Suprapubic skin (tissue), 4 donors: ENCODE results near the gene RAPGEF4. TPM values are rescaled to one million over a fixed set of nuclear protein-coding genes. Genes with fewer than 3 reads are reported as not detected.
"Not testable (repeated sequence)": the region's sequence is repeated elsewhere in the genome, so short reads cannot be mapped to it uniquely, and the experiment has no call there.

Experiments used
- DNase-seq, 2 donors: peaks; one replicate each; pipeline ENCODE4 v3.0.0-alpha.2; 2019; ENCODE audit warnings: low spot score in 2 of 2
- H3K27ac ChIP-seq: fragments of 200-600 bp; sonication (generic); one replicate; pipeline ENCODE4 v1.5.1; 2019
- H3K27me3 ChIP-seq: fragments of 200-600 bp; sonication (generic); one replicate; pipeline ENCODE4 v1.5.1; 2019
- H3K36me3 ChIP-seq: fragments of 200-600 bp; sonication (generic); one replicate; pipeline ENCODE4 v1.5.1; 2019
- H3K4me1 ChIP-seq: fragments of 200-600 bp; sonication (generic); one replicate; pipeline ENCODE4 v1.5.1; 2019
- H3K4me3 ChIP-seq: fragments of 200-600 bp; sonication (generic); one replicate; pipeline ENCODE4 v1.5.1; 2019; ENCODE audit warnings: mild to moderate bottlenecking
- H3K9me3 ChIP-seq: fragments of 200-600 bp; sonication (generic); one replicate; pipeline ENCODE4 v1.5.1; 2019
- CTCF ChIP-seq, 2 donors: fragments of 200-600 bp in 1 of 2; fragments of 450-650 bp in 1 of 2; sonication (generic) in 1 of 2; IDR thresholded peaks; one replicate each; pipeline ENCODE4 v1.5.1; 2016 to 2019; ENCODE audit warnings: antibody characterized with exemption in 2 of 2, mild to moderate bottlenecking in 1 of 2, moderate library complexity in 1 of 2
- EP300 ChIP-seq: sonication (generic); formaldehyde crosslinking; IDR thresholded peaks from one replicate; pipeline ENCODE4 v1.6.1; 2017; ENCODE audit warnings: antibody characterized with exemption
- POLR2A ChIP-seq, 2 donors: fragments of 450-650 bp; IDR thresholded peaks; one replicate each; pipeline ENCODE4 v1.6.1; 2017; ENCODE audit warnings: antibody characterized with exemption in 2 of 2, mild to moderate bottlenecking in 2 of 2, moderate library complexity in 2 of 2
- POLR2AphosphoS5 ChIP-seq, 3 donors: sonication (generic); formaldehyde crosslinking; IDR thresholded peaks; one replicate each; pipeline ENCODE4 v1.6.1; 2017; ENCODE audit warnings: antibody characterized with exemption in 3 of 3
- WGBS: methylation state at CpG from one replicate; pipeline ENCODE4 v1.1.5; 2018; 5-methylcytosine and 5-hydroxymethylcytosine counted together
- total RNA-seq, 4 donors: library from RNA; depleted of rRNA; stranded (reverse); fragments of >200 nt; gene quantifications; one replicate each; pipeline ENCODE4 v1.1.0, GENCODE V29; 2016

Gene RAPGEF4
- total RNA-seq, 4 donors from 2014 or later, result 19.9 to 49.5 (median 27.5) TPM

GRCh38 chr2:172783165-172783898, 47.7 kb downstream of the RAPGEF4 start:
- 40% methylated on average over 9 of the region's 9 CpGs for WGBS
- Histone ChIP-seq H3K36me3 (no peaks in the 10 kb centered on the region), H3K9me3 (no peaks in the 10 kb centered on the region), H3K4me3 (no peak overlapping the region), H3K27ac (no peak overlapping the region), H3K4me1 (peaks cover 10% of the 10 kb centered on the region), H3K27me3 (no peaks in the 10 kb centered on the region)
- TF ChIP-seq EP300, result no peak
- no peak for TF ChIP-seq POLR2A (IDR thresholded peaks at IDR 0.05)
- TF ChIP-seq POLR2AphosphoS5 (IDR thresholded peaks at IDR 0.05), result no peak
- no peak for DNase-seq

GRCh38 chr2:172788871-172789270, 53.2 kb downstream of the RAPGEF4 start:
- no peak for DNase-seq
- no peaks in the 10 kb centered on the region for H3K27me3 ChIP-seq
- H3K36me3 ChIP-seq, result no peaks in the 10 kb centered on the region
- peaks cover 7% of the 10 kb centered on the region for H3K4me1 ChIP-seq
- no peaks in the 10 kb centered on the region for H3K9me3 ChIP-seq
- no peak for TF ChIP-seq POLR2A (IDR thresholded peaks at IDR 0.05)
- no peak for TF ChIP-seq POLR2AphosphoS5 (IDR thresholded peaks at IDR 0.05)
- no peak for TF ChIP-seq EP300
- no peak for TF ChIP-seq CTCF (IDR thresholded peaks at IDR 0.05)
- no peak overlapping the region for H3K4me3 ChIP-seq
- H3K27ac ChIP-seq, result no peak overlapping the region

- no peak for DNase-seq
- WGBS, result 43% methylated on average over 4 of the region's 4 CpGs
- no peaks in the 10 kb centered on the region for H3K36me3 ChIP-seq
- H3K9me3 ChIP-seq, result no peaks in the 10 kb centered on the region
- peaks cover 7% of the 10 kb centered on the region for H3K4me1 ChIP-seq
- H3K27ac ChIP-seq, result no peak overlapping the region
- no peak overlapping the region for H3K4me3 ChIP-seq
- H3K27me3 ChIP-seq, result no peaks in the 10 kb centered on the region
- TF ChIP-seq EP300 (no peak), POLR2A (IDR thresholded peaks at IDR 0.05) (no peak), POLR2AphosphoS5 (IDR thresholded peaks at IDR 0.05) (no peak), CTCF (IDR thresholded peaks at IDR 0.05) (no peak)
Observed at GRCh38 chr2:172790404-172790803, 54.8 kb downstream of the RAPGEF4 start.

- Histone ChIP-seq H3K4me1 (peaks cover 7% of the 10 kb centered on the region), H3K9me3 (no peaks in the 10 kb centered on the region), H3K36me3 (no peaks in the 10 kb centered on the region), H3K27ac (no peak overlapping the region), H3K27me3 (no peaks in the 10 kb centered on the region), H3K4me3 (no peak overlapping the region)
- TF ChIP-seq EP300 (no peak), CTCF (IDR thresholded peaks at IDR 0.05) (no peak), POLR2A (IDR thresholded peaks at IDR 0.05) (no peak), POLR2AphosphoS5 (IDR thresholded peaks at IDR 0.05) (no peak)
- no peak for DNase-seq
- WGBS, result 92% methylated on average over 4 of the region's 4 CpGs
Observed at GRCh38 chr2:172791953-172792352, 56.3 kb downstream of the RAPGEF4 start.

- no peak overlapping the region for H3K27ac ChIP-seq
Observed at GRCh38 chr2:172792711-172793110, 57.1 kb downstream of the RAPGEF4 start.

GRCh38 chr2:172803308-172803707, 67.7 kb downstream of the RAPGEF4 start:
- not testable (repeated sequence) for H3K4me3 ChIP-seq, H3K36me3 ChIP-seq, DNase-seq, H3K9me3 ChIP-seq, H3K27ac ChIP-seq, H3K27me3 ChIP-seq, H3K4me1 ChIP-seq
- WGBS, result 100% methylated on average over 1 of the region's 1 CpG

More at GRCh38 chr2:172792711-172793110, 57.1 kb downstream of the RAPGEF4 start:
- peaks cover 7% of the 10 kb centered on the region for H3K4me1 ChIP-seq
- H3K9me3 ChIP-seq, result no peaks in the 10 kb centered on the region
- TF ChIP-seq POLR2AphosphoS5 (IDR thresholded peaks at IDR 0.05) (no peak), EP300 (no peak), POLR2A (IDR thresholded peaks at IDR 0.05) (no peak), CTCF (IDR thresholded peaks at IDR 0.05) (no peak)
- DNase-seq, result no peak
- no peak overlapping the region for H3K4me3 ChIP-seq
- no peaks in the 10 kb centered on the region for H3K27me3 ChIP-seq
- H3K36me3 ChIP-seq, result no peaks in the 10 kb centered on the region
